Stimulated activated effector memory CD8-positive, alpha-beta T cell treated with anti-CD3 and anti-CD28 coated beads, Interleukin-12 subunit alpha, Interleukin-12 subunit beta, amount 100 ng/mL, for 72 hours (primary cell): Measurements from ENCODE around the gene TCERG1L.

Source experiments
- ATAC-seq: fragments of 150-1000 bp; cut with Tn5 transposase; 2 replicates; pipeline ENCODE4 v1.10.0; 2021
- DNase-seq, 2 donors: peaks; one replicate each; pipeline ENCODE4 v3.0.0; 2021 to 2022; ENCODE audit warnings: low spot score in 2 of 2
- H3K27ac Mint-ChIP-seq: one replicate; pipeline ENCODE4 v1.8.0; 2022; ENCODE audit warnings: mild to moderate bottlenecking, mixed read lengths
- H3K36me3 Mint-ChIP-seq: one replicate; pipeline ENCODE4 v1.8.0; 2022; ENCODE audit warnings: mild to moderate bottlenecking, mixed read lengths
- H3K4me1 Mint-ChIP-seq: one replicate; pipeline ENCODE4 v1.8.0; 2022; ENCODE audit warnings: mixed read lengths
- H3K4me3 Mint-ChIP-seq: one replicate; pipeline ENCODE4 v1.8.0; 2022; ENCODE audit warnings: mild to moderate bottlenecking, mixed read lengths
- H3K9me3 Mint-ChIP-seq: one replicate; pipeline ENCODE4 v1.8.0; 2022; ENCODE audit warnings: mixed read lengths

TCERG1L gene

GRCh38 chr10:131099028-131099726 lies 212.3 kb downstream of the TCERG1L start:
- DNase-seq (no peak), ATAC-seq (no peak)
- H3K9me3 Mint-ChIP-seq: no peaks in the 10 kb centered on the region
- H3K4me1 Mint-ChIP-seq: no peaks in the 10 kb centered on the region
- H3K4me3 Mint-ChIP-seq: no peak overlapping the region
- no peak overlapping the region for H3K27ac Mint-ChIP-seq
- H3K36me3 Mint-ChIP-seq: peaks cover 5% of the 10 kb centered on the region

GRCh38 chr10:131098416-131098952 lies 213.0 kb downstream of the TCERG1L start:
- H3K27ac Mint-ChIP-seq: no peak overlapping the region
- no peak for ATAC-seq

GRCh38 chr10:131096031-131096430 lies 215.5 kb downstream of the TCERG1L start:
- no peak overlapping the region for H3K27ac Mint-ChIP-seq
- ATAC-seq (no peak), DNase-seq (no peak)
- H3K4me3 Mint-ChIP-seq: no peak overlapping the region
- no peaks in the 10 kb centered on the region for H3K4me1 Mint-ChIP-seq
- peaks cover 5% of the 10 kb centered on the region for H3K36me3 Mint-ChIP-seq
- no peaks in the 10 kb centered on the region for H3K9me3 Mint-ChIP-seq

More at GRCh38 chr10:131098416-131098952, 213.0 kb downstream of the TCERG1L start:
- Mint-ChIP-seq H3K9me3 (no peaks in the 10 kb centered on the region), H3K4me1 (no peaks in the 10 kb centered on the region), H3K36me3 (peaks cover 5% of the 10 kb centered on the region), H3K4me3 (no peak overlapping the region)
- no peak for DNase-seq

GRCh38 chr10:131095313-131095580 lies 216.3 kb downstream of the TCERG1L start:
- Mint-ChIP-seq H3K4me1 (no peaks in the 10 kb centered on the region), H3K9me3 (no peaks in the 10 kb centered on the region)
- no peak for ATAC-seq

GRCh38 chr10:131094527-131095312 lies 216.8 kb downstream of the TCERG1L start:
- Mint-ChIP-seq H3K9me3 (no peaks in the 10 kb centered on the region), H3K36me3 (peaks cover 5% of the 10 kb centered on the region), H3K4me1 (no peaks in the 10 kb centered on the region), H3K27ac (no peak overlapping the region), H3K4me3 (no peak overlapping the region)
- DNase-seq: no peak
- ATAC-seq: no peak

More at GRCh38 chr10:131095313-131095580, 216.3 kb downstream of the TCERG1L start:
- Mint-ChIP-seq H3K36me3 (peaks cover 5% of the 10 kb centered on the region), H3K27ac (no peak overlapping the region), H3K4me3 (no peak overlapping the region)
- no peak for DNase-seq

GRCh38 chr10:131093795-131094366 lies 217.6 kb downstream of the TCERG1L start:
- peaks cover 5% of the 10 kb centered on the region for H3K36me3 Mint-ChIP-seq
- no peaks in the 10 kb centered on the region for H3K4me1 Mint-ChIP-seq
- no peak for DNase-seq

GRCh38 chr10:131093346-131093745 lies 218.2 kb downstream of the TCERG1L start:
- ATAC-seq (no peak), DNase-seq (no peak)
- H3K4me3 Mint-ChIP-seq: no peak overlapping the region
- no peaks in the 10 kb centered on the region for H3K9me3 Mint-ChIP-seq
- peaks cover 5% of the 10 kb centered on the region for H3K36me3 Mint-ChIP-seq
- no peaks in the 10 kb centered on the region for H3K4me1 Mint-ChIP-seq
- no peak overlapping the region for H3K27ac Mint-ChIP-seq

More at GRCh38 chr10:131093795-131094366, 217.6 kb downstream of the TCERG1L start:
- no peaks in the 10 kb centered on the region for H3K9me3 Mint-ChIP-seq
- H3K27ac Mint-ChIP-seq: no peak overlapping the region
- no peak overlapping the region for H3K4me3 Mint-ChIP-seq
- ATAC-seq: no peak

- Mint-ChIP-seq H3K9me3 (no peaks in the 10 kb centered on the region), H3K4me3 (no peak overlapping the region), H3K27ac (no peak overlapping the region), H3K4me1 (no peaks in the 10 kb centered on the region), H3K36me3 (peaks cover 5% of the 10 kb centered on the region)
- no peak for DNase-seq
- ATAC-seq: no peak
Measured at GRCh38 chr10:131092876-131093275, 218.6 kb downstream of the TCERG1L start.

GRCh38 chr10:131092386-131092785 lies 219.1 kb downstream of the TCERG1L start:
- ATAC-seq (no peak), DNase-seq (no peak)
- no peak overlapping the region for H3K27ac Mint-ChIP-seq
- H3K36me3 Mint-ChIP-seq: peaks cover 5% of the 10 kb centered on the region
- no peaks in the 10 kb centered on the region for H3K9me3 Mint-ChIP-seq
- H3K4me1 Mint-ChIP-seq: no peaks in the 10 kb centered on the region
- H3K4me3 Mint-ChIP-seq: no peak overlapping the region

GRCh38 chr10:131091682-131092081 lies 219.8 kb downstream of the TCERG1L start:
- DNase-seq: no peak
- no peak overlapping the region for H3K27ac Mint-ChIP-seq
- peaks cover 5% of the 10 kb centered on the region for H3K36me3 Mint-ChIP-seq
- H3K9me3 Mint-ChIP-seq: no peaks in the 10 kb centered on the region
- H3K4me3 Mint-ChIP-seq: no peak overlapping the region
- H3K4me1 Mint-ChIP-seq: no peaks in the 10 kb centered on the region
- no peak for ATAC-seq

- Mint-ChIP-seq H3K4me3 (no peak overlapping the region), H3K4me1 (no peaks in the 10 kb centered on the region), H3K27ac (no peak overlapping the region), H3K36me3 (peaks cover 5% of the 10 kb centered on the region), H3K9me3 (no peaks in the 10 kb centered on the region)
- DNase-seq (no peak), ATAC-seq (no peak)
Measured at GRCh38 chr10:131090761-131091661, 220.5 kb downstream of the TCERG1L start.

- Mint-ChIP-seq H3K4me1 (no peaks in the 10 kb centered on the region), H3K27ac (no peak overlapping the region), H3K9me3 (no peaks in the 10 kb centered on the region), H3K36me3 (peaks cover 5% of the 10 kb centered on the region), H3K4me3 (no peak overlapping the region)
- no peak for DNase-seq
- no peak for ATAC-seq
Measured at GRCh38 chr10:131089861-131090260, 221.7 kb downstream of the TCERG1L start.

- Mint-ChIP-seq H3K4me3 (no peak overlapping the region), H3K9me3 (no peaks in the 10 kb centered on the region), H3K4me1 (no peaks in the 10 kb centered on the region), H3K36me3 (no peaks in the 10 kb centered on the region), H3K27ac (no peak overlapping the region)
- DNase-seq (no peak), ATAC-seq (no peak)
Measured at GRCh38 chr10:131089150-131089549, 222.4 kb downstream of the TCERG1L start.

- Mint-ChIP-seq H3K4me3 (no peak overlapping the region), H3K4me1 (no peaks in the 10 kb centered on the region), H3K27ac (no peak overlapping the region), H3K36me3 (no peaks in the 10 kb centered on the region), H3K9me3 (peaks cover 1% of the 10 kb centered on the region)
- ATAC-seq (no peak), DNase-seq (no peak)
Measured at GRCh38 chr10:131088619-131089018, 222.9 kb downstream of the TCERG1L start.
